ENCODE measurements around the gene ANP32B. TPM values are rescaled to one million over a fixed set of nuclear protein-coding genes. Genes with fewer than 3 reads are reported as not detected.
"Not testable (repeated sequence)": the region's sequence is repeated elsewhere in the genome, so short reads cannot be mapped to it uniquely, and the experiment has no call there.

ANP32B gene
- total and polyA plus RNA-seq, 9 donors: 18.6 to 198 (median 159) TPM

GRCh38 chr9:98019869-98020268 is 36.7 kb downstream of the ANP32B start:
- H3K27ac ChIP-seq (ENCODE audit: low read length); H3K4me1 ChIP-seq (ENCODE audit: control insufficient read depth, insufficient read depth, low read length); DNase-seq; H3K27me3 ChIP-seq (ENCODE audit: control insufficient read depth, insufficient read depth, low read length); H3K4me3 ChIP-seq (ENCODE audit: low read length); H3K9me3 ChIP-seq (replicated peaks; ENCODE audit: control insufficient read depth, low read depth, low read length): not testable (repeated sequence)
- 100% methylated on average over 2 of the region's 5 CpGs for WGBS (ENCODE audit: insufficient coverage)
- H3K36me3 ChIP-seq (ENCODE audit: control insufficient read depth, insufficient read depth, low read length): peaks cover 38% of the 10 kb centered on the region

DNA sequence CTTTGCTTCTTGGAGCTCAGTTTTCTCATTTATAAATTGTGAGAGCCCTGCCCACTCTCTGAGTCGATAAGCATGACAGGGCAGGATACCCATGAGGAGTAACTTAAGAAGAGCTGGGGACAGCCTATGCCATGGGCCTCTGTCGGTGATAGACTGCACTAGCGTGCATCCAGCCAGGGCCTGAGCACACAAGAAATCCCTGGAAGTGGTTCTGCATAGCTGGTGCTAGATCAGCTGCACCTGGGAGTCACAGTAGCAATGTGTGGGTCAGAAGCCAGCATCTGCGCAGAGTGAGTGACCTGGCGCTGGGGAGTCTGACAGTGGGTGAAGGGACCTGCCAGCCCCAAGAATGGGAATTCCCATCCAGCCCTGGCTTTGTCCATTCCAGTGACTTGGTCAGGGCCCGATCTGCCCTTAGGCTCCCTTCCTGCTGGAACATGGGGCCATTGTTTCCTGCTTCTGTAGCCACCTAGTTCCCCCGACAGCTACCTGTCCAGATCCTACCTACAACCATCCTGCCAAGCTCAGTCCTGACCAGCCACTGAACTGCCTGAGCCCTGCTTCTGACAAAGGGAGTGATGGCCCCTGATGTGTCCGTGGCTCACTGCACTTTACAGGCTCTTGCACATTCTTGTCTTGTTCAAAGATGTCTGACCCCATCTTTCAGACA is 37.5 kb downstream of the ANP32B start:
- WGBS (ENCODE audit: insufficient coverage): 94% methylated on average over 8 of the region's 8 CpGs
- Histone ChIP-seq H3K4me1 (ENCODE audit: control insufficient read depth, insufficient read depth, low read length) (peaks cover 4% of the 10 kb centered on the region), H3K36me3 (ENCODE audit: control insufficient read depth, insufficient read depth, low read length) (peaks cover 35% of the 10 kb centered on the region), H3K27me3 (ENCODE audit: control insufficient read depth, insufficient read depth, low read length) (no peaks in the 10 kb centered on the region), H3K27ac (ENCODE audit: low read length) (no peak overlapping the region), H3K9me3 (replicated peaks; ENCODE audit: control insufficient read depth, low read depth, low read length) (no peaks in the 10 kb centered on the region), H3K4me3 (ENCODE audit: low read length) (no peak overlapping the region)
- DNase-seq: no peak

- H3K4me3 ChIP-seq (ENCODE audit: low read length): no peak overlapping the region
- H3K9me3 ChIP-seq (replicated peaks; ENCODE audit: control insufficient read depth, low read depth, low read length): no peaks in the 10 kb centered on the region
- no peak overlapping the region for H3K27ac ChIP-seq (ENCODE audit: low read length)
- WGBS (ENCODE audit: insufficient coverage): 82% methylated on average over 8 of the region's 8 CpGs
- peaks cover 31% of the 10 kb centered on the region for H3K36me3 ChIP-seq (ENCODE audit: control insufficient read depth, insufficient read depth, low read length)
- DNase-seq: no peak
- H3K4me1 ChIP-seq (ENCODE audit: control insufficient read depth, insufficient read depth, low read length): peaks cover 4% of the 10 kb centered on the region
- H3K27me3 ChIP-seq (ENCODE audit: control insufficient read depth, insufficient read depth, low read length): no peaks in the 10 kb centered on the region
Measured at GRCh38 chr9:98021306-98022040, 38.3 kb downstream of the ANP32B start.

GRCh38 chr9:98022447-98022846 is 39.3 kb downstream of the ANP32B start:
- Histone ChIP-seq H3K27me3 (ENCODE audit: control insufficient read depth, insufficient read depth, low read length) (no peaks in the 10 kb centered on the region), H3K9me3 (replicated peaks; ENCODE audit: control insufficient read depth, low read depth, low read length) (no peaks in the 10 kb centered on the region), H3K4me3 (ENCODE audit: low read length) (no peak overlapping the region), H3K4me1 (ENCODE audit: control insufficient read depth, insufficient read depth, low read length) (peaks cover 4% of the 10 kb centered on the region), H3K36me3 (ENCODE audit: control insufficient read depth, insufficient read depth, low read length) (peaks cover 27% of the 10 kb centered on the region), H3K27ac (ENCODE audit: low read length) (no peak overlapping the region)
- 92% methylated on average over 6 of the region's 8 CpGs for WGBS (ENCODE audit: insufficient coverage)
- no peak for DNase-seq

DNA sequence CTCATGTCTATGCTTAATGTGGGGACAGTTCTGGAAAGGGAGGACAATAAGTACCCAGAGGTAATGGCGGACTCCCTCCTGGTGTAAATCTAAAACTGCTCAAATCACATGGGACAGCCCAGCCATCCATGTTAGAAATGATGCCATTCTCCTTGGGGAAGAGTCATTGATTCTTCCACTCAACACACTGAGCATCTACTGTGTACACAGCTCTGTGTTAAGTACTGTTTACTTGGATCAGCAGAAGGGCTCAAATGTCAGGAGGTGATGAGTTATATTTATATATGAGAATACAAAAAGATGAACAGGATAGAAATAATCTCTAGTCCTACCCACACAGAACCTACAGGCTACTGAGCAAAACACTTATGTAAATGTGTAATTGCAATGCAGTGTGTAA is 41.6 kb downstream of the ANP32B start:
- peaks cover 13% of the 10 kb centered on the region for H3K36me3 ChIP-seq (ENCODE audit: control insufficient read depth, insufficient read depth, low read length)
- H3K27me3 ChIP-seq (ENCODE audit: control insufficient read depth, insufficient read depth, low read length): no peaks in the 10 kb centered on the region
- no peaks in the 10 kb centered on the region for H3K9me3 ChIP-seq (replicated peaks; ENCODE audit: control insufficient read depth, low read depth, low read length)
- H3K4me1 ChIP-seq (ENCODE audit: control insufficient read depth, insufficient read depth, low read length): no peaks in the 10 kb centered on the region
- H3K4me3 ChIP-seq (ENCODE audit: low read length): no peak overlapping the region
- no peak for DNase-seq
- H3K27ac ChIP-seq (ENCODE audit: low read length): no peak overlapping the region
- no CpG with 5 or more reads among the region's 1 CpG for WGBS (ENCODE audit: insufficient coverage)

GRCh38 chr9:98031169-98031568 is 48.0 kb downstream of the ANP32B start:
- H3K27me3 ChIP-seq (ENCODE audit: control insufficient read depth, insufficient read depth, low read length): no peaks in the 10 kb centered on the region
- H3K27ac ChIP-seq (ENCODE audit: low read length): no peak overlapping the region
- DNase-seq: no peak
- no peaks in the 10 kb centered on the region for H3K36me3 ChIP-seq (ENCODE audit: control insufficient read depth, insufficient read depth, low read length)
- no peaks in the 10 kb centered on the region for H3K9me3 ChIP-seq (replicated peaks; ENCODE audit: control insufficient read depth, low read depth, low read length)
- no peak overlapping the region for H3K4me3 ChIP-seq (ENCODE audit: low read length)
- peaks cover 9% of the 10 kb centered on the region for H3K4me1 ChIP-seq (ENCODE audit: control insufficient read depth, insufficient read depth, low read length)

DNA sequence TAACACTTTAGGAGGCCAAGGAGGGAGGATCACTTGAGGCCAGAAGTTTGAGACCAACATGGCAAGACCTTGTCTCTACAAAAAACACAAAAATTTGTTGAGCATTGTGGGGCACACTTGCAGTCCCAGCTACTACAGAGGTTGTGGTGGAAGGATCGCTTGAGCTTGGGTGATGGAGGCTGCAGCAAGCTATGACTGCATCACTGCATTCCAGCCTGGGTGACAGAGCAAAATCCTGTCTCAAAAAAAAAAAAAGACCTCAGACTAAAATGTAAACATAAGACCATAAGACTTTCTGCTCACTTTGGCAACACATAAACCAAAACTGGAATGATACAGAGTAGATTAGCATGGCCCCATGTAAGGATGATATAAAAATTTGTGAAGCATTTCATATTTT is 48.8 kb downstream of the ANP32B start:
- Histone ChIP-seq H3K9me3 (replicated peaks; ENCODE audit: control insufficient read depth, low read depth, low read length) (no peaks in the 10 kb centered on the region), H3K27me3 (ENCODE audit: control insufficient read depth, insufficient read depth, low read length) (no peaks in the 10 kb centered on the region), H3K27ac (ENCODE audit: low read length) (no peak overlapping the region), H3K4me1 (ENCODE audit: control insufficient read depth, insufficient read depth, low read length) (peaks cover 9% of the 10 kb centered on the region), H3K36me3 (ENCODE audit: control insufficient read depth, insufficient read depth, low read length) (no peaks in the 10 kb centered on the region), H3K4me3 (ENCODE audit: low read length) (no peak overlapping the region)
- no peak for DNase-seq
- no CpG with 5 or more reads among the region's 1 CpG for WGBS (ENCODE audit: insufficient coverage)

DNA sequence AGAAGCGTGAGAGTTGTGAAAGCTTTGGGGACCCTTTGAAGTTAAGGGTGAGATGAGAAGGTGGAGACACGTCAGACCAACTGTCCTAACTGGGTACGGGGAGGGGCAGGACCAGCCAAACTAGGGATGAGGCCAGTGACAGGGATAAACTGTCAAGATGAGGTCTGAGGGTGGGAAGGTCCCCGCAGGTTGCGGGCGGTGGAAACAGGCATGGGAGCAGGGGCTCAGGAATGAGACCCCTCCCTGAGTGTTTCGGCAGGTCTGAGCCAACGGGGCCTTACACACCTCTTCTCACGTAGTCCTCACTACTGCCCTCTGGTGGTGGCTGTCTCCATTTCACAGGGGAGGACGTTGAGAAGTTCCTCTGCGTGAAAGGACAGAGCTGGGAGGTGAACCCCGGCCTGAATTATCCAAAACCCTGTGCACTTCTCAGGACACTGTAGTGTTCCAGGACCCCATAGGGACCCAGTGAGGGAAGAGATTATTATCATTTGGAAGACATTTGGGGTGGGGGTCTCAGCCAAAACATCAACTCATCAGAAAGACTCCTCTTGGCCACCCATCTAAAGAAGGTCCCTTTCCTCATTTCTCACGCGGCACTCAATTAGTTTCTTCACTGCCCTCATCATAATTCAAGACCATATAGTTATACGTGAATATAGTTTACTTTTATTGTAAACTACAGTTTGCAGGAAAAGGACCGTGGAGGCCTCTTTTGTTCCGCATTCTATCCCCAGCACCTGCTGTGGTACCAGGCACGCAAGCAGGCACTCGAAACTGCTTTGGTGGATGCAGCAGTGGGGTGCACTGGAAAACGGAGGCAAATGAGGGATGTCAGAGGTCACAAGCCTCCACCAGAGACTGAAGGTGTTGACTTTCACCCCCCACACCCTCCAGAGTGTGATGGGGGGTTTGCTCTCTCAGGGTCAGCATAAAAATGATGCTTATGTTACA is 51.7 kb downstream of the ANP32B start:
- WGBS (ENCODE audit: insufficient coverage): 19% methylated on average over 13 of the region's 20 CpGs
- DNase-seq: peak; percentile 81
- H3K27ac ChIP-seq (ENCODE audit: low read length): no peak overlapping the region

DNA sequence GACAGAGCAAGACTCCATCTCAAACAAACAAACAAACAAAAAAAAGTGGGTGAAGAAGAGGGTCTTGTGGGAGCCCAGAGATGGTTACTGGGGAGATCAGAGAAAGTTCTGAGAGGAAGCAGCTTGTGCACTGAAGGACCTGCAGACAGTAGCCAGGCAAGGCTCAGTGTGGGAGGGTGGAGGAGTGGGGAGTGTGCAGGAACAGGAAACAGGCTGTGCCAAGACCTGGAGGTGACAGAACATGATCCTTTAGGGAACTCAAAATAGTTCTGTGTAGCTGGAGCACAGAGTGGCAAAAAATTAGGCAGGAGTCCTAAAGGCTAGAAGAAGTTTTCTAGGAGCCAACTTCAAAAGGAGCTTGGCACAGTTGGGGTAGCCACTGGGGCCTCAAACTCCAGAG is 54.2 kb downstream of the ANP32B start:
- peaks cover 12% of the 10 kb centered on the region for H3K4me1 ChIP-seq (ENCODE audit: control insufficient read depth, insufficient read depth, low read length)
- DNase-seq: peak; percentile 33
- no peak overlapping the region for H3K27ac ChIP-seq (ENCODE audit: low read length)
- H3K9me3 ChIP-seq (replicated peaks; ENCODE audit: control insufficient read depth, low read depth, low read length): no peaks in the 10 kb centered on the region
- H3K36me3 ChIP-seq (ENCODE audit: control insufficient read depth, insufficient read depth, low read length): no peaks in the 10 kb centered on the region
- H3K27me3 ChIP-seq (ENCODE audit: control insufficient read depth, insufficient read depth, low read length): no peaks in the 10 kb centered on the region
- H3K4me3 ChIP-seq (ENCODE audit: low read length): no peak overlapping the region

More for the DNA sequence above, 51.7 kb downstream of the ANP32B start:
- Histone ChIP-seq H3K27me3 (ENCODE audit: control insufficient read depth, insufficient read depth, low read length) (no peaks in the 10 kb centered on the region), H3K4me3 (ENCODE audit: low read length) (no peak overlapping the region), H3K9me3 (replicated peaks; ENCODE audit: control insufficient read depth, low read depth, low read length) (no peaks in the 10 kb centered on the region), H3K4me1 (ENCODE audit: control insufficient read depth, insufficient read depth, low read length) (peaks cover 12% of the 10 kb centered on the region), H3K36me3 (ENCODE audit: control insufficient read depth, insufficient read depth, low read length) (no peaks in the 10 kb centered on the region)

DNA sequence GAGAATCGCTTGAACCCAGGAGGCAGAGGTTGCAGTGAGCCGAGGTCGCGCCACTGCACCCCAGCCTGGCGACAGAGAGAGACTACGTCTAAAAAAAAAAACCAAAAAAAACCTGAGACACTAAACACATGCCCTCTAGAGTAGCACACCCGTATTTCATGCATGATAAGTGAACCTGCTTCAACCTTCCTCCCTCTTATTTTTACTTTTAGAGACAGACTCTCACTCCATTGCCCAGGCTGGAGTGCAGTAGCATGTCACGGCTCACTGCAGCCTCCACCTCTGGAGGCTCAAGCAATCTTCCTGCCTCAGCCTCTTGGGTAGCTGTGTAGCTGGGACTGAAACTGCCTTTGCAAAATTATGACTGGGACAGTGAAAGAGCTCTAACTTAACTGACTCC is 55.8 kb downstream of the ANP32B start:
- Histone ChIP-seq H3K36me3 (ENCODE audit: control insufficient read depth, insufficient read depth, low read length) (no peaks in the 10 kb centered on the region), H3K4me1 (ENCODE audit: control insufficient read depth, insufficient read depth, low read length) (peaks cover 12% of the 10 kb centered on the region), H3K27me3 (ENCODE audit: control insufficient read depth, insufficient read depth, low read length) (no peaks in the 10 kb centered on the region), H3K4me3 (ENCODE audit: low read length) (no peak overlapping the region), H3K9me3 (replicated peaks; ENCODE audit: control insufficient read depth, low read depth, low read length) (no peaks in the 10 kb centered on the region), H3K27ac (ENCODE audit: low read length) (no peak overlapping the region)
- 44% methylated on average over 4 of the region's 8 CpGs for WGBS (ENCODE audit: insufficient coverage)
- DNase-seq: no peak

Data from muscle of leg (tissue), 11 donors.